Kidney (tissue), 14 donors: ENCODE results near the gene TEAD3. TPM values are rescaled to one million over a fixed set of nuclear protein-coding genes. Genes with fewer than 3 reads are reported as not detected.
"Not testable (repeated sequence)": the region's sequence is repeated elsewhere in the genome, so short reads cannot be mapped to it uniquely, and the experiment has no call there.

Source experiments
- DNase-seq, 5 donors: peaks; one replicate each; pipeline ENCODE4 v3.0.0-alpha.2; 2013 to 2020
- FAIRE-seq: peaks from 2 replicates; lab custom pipeline; 2012; peaks lifted over from hg19 to GRCh38; lab: Jason Lieb, UNC
- H3K27ac ChIP-seq, 2 donors: one replicate each; pipeline ENCODE4 v1.7.0; 2013; ENCODE audit warnings: low read depth in 2 of 2, low read length in 2 of 2, inconsistent platforms in 1 of 2
- H3K27me3 ChIP-seq: one replicate; pipeline ENCODE4 v1.7.1; 2013; ENCODE audit warnings: low read length, inconsistent platforms; ENCODE audit not compliant: control insufficient read depth, insufficient read depth
- H3K36me3 ChIP-seq, 3 donors: one replicate each; pipeline versions ENCODE4 v1.7.0 to v1.7.1; 2013; ENCODE audit warnings: low read length in 3 of 3, control low read depth in 1 of 3, inconsistent platforms in 1 of 3; ENCODE audit not compliant: insufficient read depth in 3 of 3, control insufficient read depth in 2 of 3
- H3K4me1 ChIP-seq, 3 donors: one replicate each; pipeline versions ENCODE4 v1.7.0 to v1.7.1; 2013; ENCODE audit warnings: low read length in 3 of 3, inconsistent platforms in 1 of 3, low read depth in 1 of 3; ENCODE audit not compliant: control insufficient read depth in 2 of 3, insufficient read depth in 2 of 3
- H3K4me3 ChIP-seq, 3 donors: one replicate each; pipeline versions ENCODE4 v1.7.0 to v1.8.1; 2013; ENCODE audit warnings: low read length in 3 of 3, control low read depth in 1 of 3, inconsistent platforms in 1 of 3
- H3K9ac ChIP-seq, 3 donors: one replicate each; pipeline versions ENCODE4 v1.7.0 to v1.7.1; 2013; ENCODE audit warnings: low read length in 3 of 3, control low read depth in 1 of 3, inconsistent platforms in 1 of 3
- H3K9me3 ChIP-seq, 3 donors: one replicate each; pipeline versions ENCODE4 v1.7.0 to v1.7.1; 2013; ENCODE audit warnings: low read length in 3 of 3, control low read depth in 1 of 3, inconsistent platforms in 1 of 3; ENCODE audit not compliant: control insufficient read depth in 2 of 3, insufficient read depth in 1 of 3
- CTCF ChIP-seq: IDR thresholded peaks from 3 replicates; pipeline ENCODE4 v1.5.1; 2012; ENCODE audit warnings: mild to moderate bottlenecking, moderate library complexity, borderline replicate concordance; ENCODE audit not compliant: insufficient read depth; ENCODE audit errors: extremely low read depth
- intact Hi-C: fragments of 100-400 bp; cut with DNase I; formaldehyde crosslinking; loops from one replicate; pipeline ENCODE4 v1.11.1; 2022
- polyA plus RNA-seq: library from polyadenylated mRNA; stranded (reverse); fragments of 350-450 nt; fragmentation: Illumina TruSeq; extraction: RNeasy Lipid Tissue Mini Kit (QIAGEN cat#74804); gene quantifications from one replicate; pipeline ENCODE4 v1.2.3, GENCODE V29; 2014; ENCODE audit warnings: low read depth, low replicate concordance; ENCODE audit not compliant: insufficient read depth
- total RNA-seq: library from RNA; stranded (reverse); fragmentation: NEBNext Ultra II Directional; extraction: Animal tissue kit (Norgen Biotek cat#: 25700); gene quantifications from one replicate; pipeline ENCODE4 v1.2.1, GENCODE V29; 2021
- donor health status: control.
- donor health status: control.
- donor health status: control.
- donor health status: control.
- donor health status: control.
- donor health status: DM: yes; HTN: yes; CAD: no.
- donor health status: Normal renal cell carcinoma (clear cell type).

TEAD3 gene
- total and polyA plus RNA-seq, 2 donors from 2014 or later: 11.3 to 18.0 TPM

DNA sequence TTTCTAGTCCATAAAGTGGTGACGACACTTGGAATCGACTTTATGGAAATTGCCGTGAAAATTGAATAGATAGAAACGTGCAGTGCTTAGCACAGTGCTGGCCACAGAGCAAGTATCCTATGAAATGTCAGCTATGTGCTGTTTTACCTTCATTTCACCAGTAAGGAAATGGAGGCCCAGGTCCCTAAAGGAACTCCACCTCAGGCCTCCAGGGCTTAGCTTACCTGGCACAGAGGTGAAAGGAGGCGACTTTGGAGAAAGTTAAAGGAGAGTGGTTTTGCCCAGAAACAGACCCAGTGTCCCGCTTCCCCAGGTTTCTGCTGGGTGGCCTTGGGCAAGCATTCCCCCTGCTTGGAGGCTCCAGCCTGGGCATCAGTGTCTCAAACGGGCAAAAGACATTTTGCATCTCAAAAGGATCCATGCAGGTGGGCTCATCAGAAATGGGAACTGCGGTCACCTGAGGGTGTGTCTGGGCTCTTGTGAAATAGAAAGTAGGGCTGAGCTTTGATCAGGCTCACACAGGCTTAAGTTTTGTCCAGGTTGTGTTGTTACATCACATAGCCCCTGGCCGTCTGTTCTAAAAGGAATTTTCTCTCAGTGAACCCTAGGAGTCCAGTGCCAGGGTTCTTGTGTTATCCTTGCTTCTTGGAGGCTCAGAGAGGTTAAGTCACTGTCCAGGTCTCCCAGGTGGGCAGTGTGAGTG, 22.6 kb upstream of the TEAD3 start:
- no peak for FAIRE-seq
- no peak for TF ChIP-seq CTCF
- Histone ChIP-seq H3K27me3 (no peaks in the 10 kb centered on the region), H3K9me3 (no peaks in the 10 kb centered on the region), H3K4me1 (peaks cover 0 to 2% (median 0%) of the 10 kb centered on the region in 3 donors), H3K36me3 (no peaks in the 10 kb centered on the region), H3K9ac (no peak overlapping the region), H3K4me3 (no peak overlapping the region), H3K27ac (no peak overlapping the region)
- intact Hi-C loops: loop anchor here (5.0 kb wide), 1 partner anchor 218 kb away; the partner anchor contains the start of gene ARMC12
- no peak for DNase-seq

DNA sequence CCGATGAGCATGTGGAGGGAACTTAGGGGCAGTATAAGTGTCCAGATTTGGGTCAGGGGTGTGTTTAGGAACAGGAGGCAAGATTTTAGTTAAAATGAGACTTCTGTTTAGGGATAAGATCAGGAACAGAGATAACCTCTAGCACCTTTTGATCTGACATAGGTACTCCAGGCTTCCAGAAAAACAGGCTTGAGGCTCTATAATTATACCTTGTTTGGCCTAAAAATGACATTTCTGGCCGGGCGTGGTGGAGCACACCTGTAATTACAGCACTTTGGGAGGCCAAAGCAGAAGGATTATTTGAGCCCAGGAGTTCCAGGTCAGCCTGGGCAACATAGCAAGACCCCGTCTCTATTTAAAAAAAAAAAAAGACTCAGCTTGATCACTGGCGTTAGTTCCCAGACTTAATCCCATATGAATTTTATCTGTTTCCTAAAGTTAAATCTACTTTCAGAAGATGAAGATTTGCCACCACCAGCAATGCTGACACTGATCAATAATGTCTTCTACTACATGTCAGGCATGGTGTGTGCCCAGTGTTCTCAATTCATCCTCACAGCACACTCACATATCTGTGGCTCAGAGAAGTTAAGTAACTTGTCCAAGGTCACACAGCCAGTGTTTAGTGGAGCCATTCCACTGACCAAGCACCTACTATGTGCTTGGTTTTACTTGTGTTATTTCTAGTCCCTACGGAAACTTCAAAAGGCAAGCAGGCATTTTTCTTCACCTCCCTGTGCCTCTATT, 21.9 kb upstream of the TEAD3 start:
- intact Hi-C loops: no loop called here
- no peaks in the 10 kb centered on the region for H3K36me3 ChIP-seq
- TF ChIP-seq CTCF: no peak
- no peaks in the 10 kb centered on the region for H3K27me3 ChIP-seq
- FAIRE-seq (no peak), DNase-seq (no peak)
- H3K4me3 ChIP-seq: no peak overlapping the region
- no peak overlapping the region for H3K9ac ChIP-seq
- no peak overlapping the region for H3K27ac ChIP-seq
- peaks cover 0 to 2% (median 0%) of the 10 kb centered on the region in 3 donors for H3K4me1 ChIP-seq
- no peaks in the 10 kb centered on the region for H3K9me3 ChIP-seq

DNA sequence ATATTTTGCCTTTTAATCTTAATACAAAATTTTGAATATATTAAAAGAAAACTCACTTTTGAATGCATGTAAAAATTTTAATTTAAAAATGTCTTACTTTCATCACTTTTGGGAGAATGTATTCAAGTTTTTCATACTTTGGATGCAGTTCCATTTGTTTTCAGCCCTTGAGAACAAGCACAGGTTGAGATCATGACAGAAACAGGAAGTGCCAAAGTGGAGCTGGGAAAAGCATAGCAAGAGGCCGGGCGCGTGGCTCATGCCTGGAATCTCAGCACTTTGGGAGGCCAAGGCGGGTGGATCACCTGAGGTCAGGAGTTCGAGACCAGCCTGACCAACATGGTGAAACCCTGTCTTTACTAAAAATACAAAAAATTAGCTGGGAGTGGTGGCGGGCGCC, 21.1 kb upstream of the TEAD3 start:
- H3K36me3 ChIP-seq, H3K9ac ChIP-seq, H3K4me1 ChIP-seq, FAIRE-seq, H3K27me3 ChIP-seq, DNase-seq, H3K4me3 ChIP-seq, H3K9me3 ChIP-seq, intact Hi-C loops, H3K27ac ChIP-seq: not testable (repeated sequence)

- TF ChIP-seq CTCF: no peak
These were observed 19.8 kb upstream of the TEAD3 start for GRCh38 chr6:35516712-35517111.

DNA sequence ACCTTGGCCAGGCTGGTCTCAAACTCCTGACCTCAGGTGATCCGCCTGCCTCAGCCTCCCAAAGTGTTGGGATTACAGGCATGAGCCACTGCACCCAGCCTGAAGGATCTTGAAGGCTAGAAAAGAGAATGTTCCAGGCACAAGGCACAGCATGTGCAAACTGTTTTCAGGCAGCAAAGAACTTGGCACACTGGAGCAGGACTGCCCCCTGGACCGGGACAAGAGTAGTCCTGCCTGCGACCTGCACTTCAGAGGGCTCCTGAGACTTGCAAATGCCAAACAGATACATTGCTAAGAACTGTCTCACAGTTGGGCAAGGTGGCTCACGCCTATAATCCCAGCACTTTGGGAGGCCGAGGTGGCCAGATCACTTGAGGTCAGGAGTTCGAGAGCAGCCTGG, 19.1 kb upstream of the TEAD3 start:
- not testable (repeated sequence) for FAIRE-seq

More at GRCh38 chr6:35516712-35517111, 19.8 kb upstream of the TEAD3 start:
- H3K9ac ChIP-seq: no peak overlapping the region
- no peaks in the 10 kb centered on the region for H3K27me3 ChIP-seq
- H3K36me3 ChIP-seq: no peaks in the 10 kb centered on the region
- intact Hi-C loops: no loop called here
- no peak for DNase-seq
- H3K27ac ChIP-seq: no peak overlapping the region
- no peak for FAIRE-seq
- no peaks in the 10 kb centered on the region for H3K4me1 ChIP-seq
- no peak overlapping the region for H3K4me3 ChIP-seq
- no peaks in the 10 kb centered on the region for H3K9me3 ChIP-seq

More for the DNA sequence above, 19.1 kb upstream of the TEAD3 start:
- intact Hi-C loops, H3K27ac ChIP-seq, H3K4me1 ChIP-seq, H3K9ac ChIP-seq, H3K36me3 ChIP-seq, H3K27me3 ChIP-seq, H3K9me3 ChIP-seq, H3K4me3 ChIP-seq, DNase-seq: not testable (repeated sequence)
